Trophoblast cell (in vitro differentiated cells and primary cell): ENCODE measurements around the gene CXorf38.
"Not testable (repeated sequence)": the region's sequence is repeated elsewhere in the genome, so short reads cannot be mapped to it uniquely, and the experiment has no call there.

ENCODE experiments used
- DNase-seq, 2 donors: peaks; one replicate each; pipeline ENCODE4 v3.0.0-alpha.2; 2016
- H2AFZ ChIP-seq: 2 replicates; pipeline ENCODE4 v1.6.1; 2013; ENCODE audit warnings: low read length, moderate library complexity, mild to moderate bottlenecking; ENCODE audit not compliant: insufficient read depth, poor library complexity
- H2AK5ac ChIP-seq: 2 replicates; pipeline ENCODE4 v1.6.1; 2013; ENCODE audit warnings: mild to moderate bottlenecking, low read length
- H2BK120ac ChIP-seq: 2 replicates; pipeline ENCODE4 v1.6.1; 2013; ENCODE audit warnings: low read length, mild to moderate bottlenecking, moderate library complexity; ENCODE audit not compliant: insufficient read depth, poor library complexity
- H2BK12ac ChIP-seq: 2 replicates; pipeline ENCODE4 v1.6.1; 2013; ENCODE audit warnings: mild to moderate bottlenecking, low read length, moderate library complexity
- H2BK5ac ChIP-seq: 2 replicates; pipeline ENCODE4 v1.6.1; 2013; ENCODE audit warnings: low read length, low read depth, moderate library complexity, mild to moderate bottlenecking; ENCODE audit not compliant: poor library complexity
- H3K14ac ChIP-seq: 2 replicates; pipeline ENCODE4 v1.6.1; 2013; ENCODE audit warnings: mild to moderate bottlenecking, low read length
- H3K18ac ChIP-seq: 2 replicates; pipeline ENCODE4 v1.6.1; 2013; ENCODE audit warnings: mild to moderate bottlenecking, low read length
- H3K23ac ChIP-seq: 2 replicates; pipeline ENCODE4 v1.6.1; 2013; ENCODE audit warnings: low read length
- H3K27ac ChIP-seq: 2 replicates; pipeline ENCODE4 v1.5.1; 2013; ENCODE audit warnings: low read depth, mild to moderate bottlenecking, inconsistent platforms, low read length, moderate library complexity
- H3K27me3 ChIP-seq: 2 replicates; pipeline ENCODE4 v1.6.1; 2013; ENCODE audit warnings: inconsistent platforms, mild to moderate bottlenecking, low read length, moderate library complexity; ENCODE audit not compliant: insufficient read depth
- H3K36me3 ChIP-seq, 2 experiments: 1 replicate in 1 of 2; 2 replicates in 1 of 2; pipeline ENCODE4 v1.6.1; 2013; ENCODE audit warnings: low read length in 2 of 2, mild to moderate bottlenecking in 2 of 2, moderate library complexity in 1 of 2; ENCODE audit not compliant: insufficient read depth in 2 of 2, control insufficient read depth in 1 of 2
- H3K4ac ChIP-seq: 2 replicates; pipeline ENCODE4 v1.6.1; 2013; ENCODE audit warnings: low read depth, mild to moderate bottlenecking, low read length, moderate library complexity
- H3K4me1 ChIP-seq, 2 experiments: 1 replicate in 1 of 2; 2 replicates in 1 of 2; pipeline ENCODE4 v1.6.1; 2013; ENCODE audit warnings: low read length in 2 of 2, mild to moderate bottlenecking in 2 of 2, moderate library complexity in 1 of 2; ENCODE audit not compliant: insufficient read depth in 2 of 2, control insufficient read depth in 1 of 2
- H3K4me2 ChIP-seq: 2 replicates; pipeline ENCODE4 v1.6.1; 2013; ENCODE audit warnings: inconsistent platforms, mild to moderate bottlenecking, low read length, moderate library complexity
- H3K4me3 ChIP-seq: 2 replicates; pipeline ENCODE4 v1.5.1; 2013; ENCODE audit warnings: mild to moderate bottlenecking, low read depth, low read length, inconsistent platforms
- H3K79me1 ChIP-seq: one replicate; pipeline ENCODE4 v1.6.1; 2013; ENCODE audit warnings: low read length
- H3K79me2 ChIP-seq: 2 replicates; pipeline ENCODE4 v1.6.1; 2013; ENCODE audit warnings: low read length, mild to moderate bottlenecking; ENCODE audit not compliant: control insufficient read depth, insufficient read depth, poor library complexity
- H3K9ac ChIP-seq: 2 replicates; pipeline ENCODE4 v1.6.1; 2013; ENCODE audit warnings: mild to moderate bottlenecking, low read length
- H3K9me3 ChIP-seq: 2 replicates; pipeline ENCODE4 v1.6.1; 2013; ENCODE audit warnings: low read depth, mild to moderate bottlenecking, control low read depth, inconsistent platforms, low read length; ENCODE audit not compliant: insufficient read depth
- H4K12ac ChIP-seq: 2 replicates; pipeline ENCODE4 v1.6.1; 2013; ENCODE audit warnings: low read depth, mild to moderate bottlenecking, low read length, moderate library complexity
- H4K8ac ChIP-seq: 2 replicates; pipeline ENCODE4 v1.6.1; 2013; ENCODE audit warnings: low read depth, mild to moderate bottlenecking, low read length, moderate library complexity
- H4K91ac ChIP-seq: one replicate; pipeline ENCODE4 v1.6.1; 2013; ENCODE audit warnings: low read depth, mild to moderate bottlenecking, low read length, moderate library complexity
- WGBS: extraction: QIAGEN DNeasy Blood & Tissue Kit; methylation state at CpG from one replicate; pipeline ENCODE4 v1.1.7; 2013; ENCODE audit warnings: missing lambda C conversion rate; ENCODE audit not compliant: insufficient read length, insufficient coverage; ENCODE audit errors: extremely low coverage; 5-methylcytosine and 5-hydroxymethylcytosine counted together

CXorf38 gene

DNA sequence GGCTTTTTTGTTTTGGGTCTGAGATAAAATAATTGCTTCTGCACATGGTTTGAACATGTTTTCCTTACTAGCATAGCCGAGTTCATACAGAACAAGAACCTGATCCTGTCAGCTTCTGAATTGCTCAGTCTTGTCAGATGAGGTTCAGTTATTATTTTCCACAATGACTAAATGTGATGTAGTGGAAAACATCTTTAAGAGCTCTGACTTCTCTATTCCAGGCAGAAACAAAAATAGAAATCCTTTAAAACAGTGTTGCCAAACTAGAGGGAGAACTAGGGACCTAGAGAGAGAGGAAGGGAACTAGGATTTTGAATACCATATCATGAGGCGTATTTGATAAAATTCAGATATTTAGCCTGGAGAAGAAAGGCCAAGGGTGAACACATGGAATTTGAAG lies 64.5 kb downstream of the CXorf38 start:
- H3K9ac ChIP-seq: no peak overlapping the region
- H3K18ac ChIP-seq: no peak overlapping the region
- H3K27me3 ChIP-seq: no peaks in the 10 kb centered on the region
- H2AK5ac ChIP-seq: no peak overlapping the region
- peaks cover 7% of the 10 kb centered on the region for H3K79me2 ChIP-seq
- DNase-seq: no peak
- peaks cover 5% of the 10 kb centered on the region for H3K79me1 ChIP-seq
- H3K9me3 ChIP-seq: no peaks in the 10 kb centered on the region
- no peak overlapping the region for H4K8ac ChIP-seq
- no peak overlapping the region for H3K4me3 ChIP-seq
- no peak overlapping the region for H2BK5ac ChIP-seq
- H4K91ac ChIP-seq: no peak overlapping the region
- whole genome bisulfite sequencing: no CpG with 5 or more reads among the region's 2 CpGs
- no peak overlapping the region for H2BK12ac ChIP-seq
- H2AFZ ChIP-seq: no peak overlapping the region
- no peak overlapping the region for H2BK120ac ChIP-seq
- H3K36me3 ChIP-seq: no peaks in the 10 kb centered on the region
- H3K27ac ChIP-seq: no peak overlapping the region
- H3K4me2 ChIP-seq: no peak overlapping the region
- no peak overlapping the region for H3K23ac ChIP-seq
- no peak overlapping the region for H3K4ac ChIP-seq
- H3K4me1 ChIP-seq: peaks cover 0 to 4% of the 10 kb centered on the region in 2 experiments
- no peak overlapping the region for H4K12ac ChIP-seq
- H3K14ac ChIP-seq: no peak overlapping the region

DNA sequence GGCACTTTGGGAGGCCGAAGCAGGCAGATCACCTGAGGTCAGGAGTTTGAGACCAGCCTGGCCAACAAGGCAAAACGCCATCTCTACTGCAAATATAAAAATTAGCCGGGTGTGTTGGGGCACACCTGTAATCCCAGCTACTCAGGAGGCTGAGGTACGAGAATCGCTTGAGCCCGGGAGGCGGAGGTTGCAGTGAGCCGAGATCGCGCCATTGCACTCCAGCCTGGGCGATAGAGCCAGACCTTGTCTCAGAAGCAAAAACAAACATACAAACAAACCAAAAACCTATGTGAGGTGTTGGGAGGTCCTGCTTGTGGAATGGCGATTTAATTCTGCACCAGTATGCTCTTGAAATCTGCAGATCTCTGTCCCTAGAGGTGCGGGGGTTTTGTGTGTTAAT lies 65.2 kb downstream of the CXorf38 start:
- not testable (repeated sequence) for H4K12ac ChIP-seq, DNase-seq, H2BK12ac ChIP-seq, H3K4me2 ChIP-seq, H3K79me1 ChIP-seq, H3K4ac ChIP-seq, H3K79me2 ChIP-seq, H3K14ac ChIP-seq, H3K4me3 ChIP-seq, H2AK5ac ChIP-seq, H4K8ac ChIP-seq, H3K36me3 ChIP-seq, H3K27me3 ChIP-seq, H3K9ac ChIP-seq, H4K91ac ChIP-seq, H3K18ac ChIP-seq, H3K27ac ChIP-seq, H2BK120ac ChIP-seq, H2AFZ ChIP-seq, H3K9me3 ChIP-seq, H2BK5ac ChIP-seq, H3K23ac ChIP-seq, H3K4me1 ChIP-seq
- no CpG with 5 or more reads among the region's 13 CpGs for WGBS

DNA sequence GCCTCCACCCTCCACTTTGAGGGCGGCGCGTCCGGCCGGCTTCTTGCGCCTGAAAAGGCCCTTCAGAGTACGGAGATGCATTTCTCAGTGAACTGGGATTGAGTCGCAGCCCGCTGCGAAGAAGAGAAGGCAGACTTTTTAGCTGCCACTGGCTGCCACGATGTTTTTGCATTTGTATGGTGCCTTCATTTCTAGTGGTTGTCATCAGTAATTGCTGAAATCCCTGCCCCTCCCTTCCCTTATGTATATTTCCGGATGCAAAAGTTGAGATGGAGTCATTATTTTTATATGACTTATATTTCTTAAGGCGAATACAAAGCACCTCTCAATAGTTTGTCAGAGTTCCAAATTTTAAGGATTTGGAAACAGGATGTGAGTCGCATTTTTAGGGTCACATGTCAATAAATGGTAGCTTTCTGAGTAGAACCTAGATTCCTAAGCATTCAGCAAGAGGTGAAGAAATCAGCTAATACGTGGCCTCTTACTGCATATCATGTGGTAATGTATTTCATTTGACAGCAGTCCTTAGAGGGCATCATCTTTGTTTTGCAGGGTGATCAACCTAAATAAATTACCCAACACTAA lies 65.9 kb downstream of the CXorf38 start:
- peaks cover 5% of the 10 kb centered on the region for H3K79me1 ChIP-seq
- no peak overlapping the region for H2AK5ac ChIP-seq
- WGBS: no CpG with 5 or more reads among the region's 15 CpGs
- no peaks in the 10 kb centered on the region for H3K36me3 ChIP-seq
- no peak overlapping the region for H4K91ac ChIP-seq
- peaks cover 7% of the 10 kb centered on the region for H3K79me2 ChIP-seq
- no peak overlapping the region for H2BK5ac ChIP-seq
- H2BK12ac ChIP-seq: no peak overlapping the region
- no peak overlapping the region for H4K12ac ChIP-seq
- H3K9ac ChIP-seq: peak overlapping the region; percentile 53
- peaks cover 0 to 4% of the 10 kb centered on the region in 2 experiments for H3K4me1 ChIP-seq
- H3K14ac ChIP-seq: no peak overlapping the region
- H2BK120ac ChIP-seq: no peak overlapping the region
- H3K18ac ChIP-seq: peak overlapping the region; percentile 6
- peak overlapping the region; percentile 66 for H4K8ac ChIP-seq
- H2AFZ ChIP-seq: peak overlapping the region; percentile 37
- no peaks in the 10 kb centered on the region for H3K9me3 ChIP-seq
- no peaks in the 10 kb centered on the region for H3K27me3 ChIP-seq
- no peak overlapping the region for H3K27ac ChIP-seq
- H3K23ac ChIP-seq: no peak overlapping the region
- peak overlapping the region; percentile 33 for H3K4ac ChIP-seq
- H3K4me3 ChIP-seq: peak overlapping the region; percentile 99
- DNase-seq: peak in 1 of 2 donors; percentile 9
- H3K4me2 ChIP-seq: peak overlapping the region; percentile 90

DNA sequence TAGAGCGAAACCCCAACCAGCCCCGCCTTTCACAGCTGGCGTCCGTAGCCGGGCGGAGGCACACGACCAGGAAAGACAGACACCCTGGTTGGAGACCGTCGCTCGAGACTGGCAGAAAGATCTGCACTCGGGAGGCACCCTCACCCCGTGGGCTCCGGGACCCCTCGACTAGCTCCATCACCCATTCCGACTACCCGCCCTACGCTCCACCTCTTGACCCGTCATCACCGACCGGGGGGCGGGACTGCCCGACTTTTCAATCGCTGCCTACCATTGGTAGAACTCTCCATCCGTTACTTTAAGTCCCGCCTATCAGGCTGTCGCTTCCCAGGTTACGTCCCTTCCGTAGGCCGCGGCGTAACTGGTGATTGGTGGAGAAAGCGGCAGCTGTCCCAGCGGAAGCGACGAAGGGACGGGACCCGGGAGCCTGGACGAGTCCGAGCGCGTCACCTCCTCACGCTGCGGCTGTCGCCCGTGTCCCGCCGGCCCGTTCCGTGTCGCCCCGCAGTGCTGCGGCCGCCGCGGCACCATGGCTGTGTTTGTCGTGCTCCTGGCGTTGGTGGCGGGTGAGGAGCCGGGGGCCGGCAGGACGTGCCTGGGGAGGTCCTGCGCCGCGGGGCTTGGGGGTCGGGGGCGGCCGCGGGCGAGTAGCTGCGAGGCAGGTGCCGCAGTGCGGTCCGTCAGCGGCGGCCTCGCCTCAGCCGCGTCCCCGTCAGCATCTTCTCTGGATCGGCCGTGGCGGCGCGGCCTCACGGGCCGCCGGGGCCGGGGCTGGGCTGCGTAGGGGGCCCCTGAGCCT lies 66.6 kb downstream of the CXorf38 start, which contains the start of gene ATP6AP2:
Gene ATP6AP2, plus strand, starts transcription at position 434 of the 799 bp plus-strand sequence. Its CDS starts 96 bp downstream, at position 530.
- H4K12ac ChIP-seq: peak within 1 kb of the TSS; percentile 87
- H2BK12ac ChIP-seq: no peak within 1 kb of the TSS
- H3K4me3 ChIP-seq: peak within 1 kb of the TSS; percentile 99
- peak within 1 kb of the TSS; percentile 73 for H2BK5ac ChIP-seq
- peak within 1 kb of the TSS; percentile 67 for H3K14ac ChIP-seq
- peak within 1 kb of the TSS; percentile 35 for H3K4ac ChIP-seq
- H4K8ac ChIP-seq: peak within 1 kb of the TSS; percentile 98
- H2BK120ac ChIP-seq: no peak within 1 kb of the TSS
- peak within 1 kb of the TSS; percentile 76 for H3K9ac ChIP-seq
- peaks cover 7% of the 10 kb centered on the region for H3K79me2 ChIP-seq
- peaks cover 0 to 4% of the 10 kb centered on the region in 2 experiments for H3K4me1 ChIP-seq
- peak within 1 kb of the TSS; percentile 58 for H4K91ac ChIP-seq
- H2AFZ ChIP-seq: peak within 1 kb of the TSS; percentile 83
- H3K27ac ChIP-seq: no peak within 1 kb of the TSS
- peak within 1 kb of the TSS; percentile 90 for H3K4me2 ChIP-seq
- H3K9me3 ChIP-seq: no peaks in the 10 kb centered on the region
- H2AK5ac ChIP-seq: no peak within 1 kb of the TSS
- no peaks in the 10 kb centered on the region for H3K36me3 ChIP-seq
- no CpG with 5 or more reads among the region's 89 CpGs for WGBS
- no peak within 1 kb of the TSS for H3K23ac ChIP-seq
- peak; percentile 85 to 92 for DNase-seq
- peaks cover 5% of the 10 kb centered on the region for H3K79me1 ChIP-seq
- peak within 1 kb of the TSS; percentile 6 for H3K18ac ChIP-seq
- no peaks in the 10 kb centered on the region for H3K27me3 ChIP-seq
